A549 (cell line): Measurements from ENCODE around the gene MNX1. TPM values are rescaled to one million over a fixed set of nuclear protein-coding genes. Genes with fewer than 3 reads are reported as not detected.

Source experiments
- ATAC-seq, 2 experiments: fragments of 200-7000 bp in 1 of 2; fragments of >200 bp in 1 of 2; cut with Nextera tagmentation in 1 of 2; cut with Tn5 transposase in 1 of 2; 3 replicates each; pipeline versions ENCODE4 v1.8.0 to v1.9.1; 2018 to 2020; ENCODE audit warnings: mild to moderate bottlenecking in 1 of 2, moderate library complexity in 1 of 2
- CTCF ChIA-PET: fragments of 300-600 bp; sonication (Branson Sonifier 250); formaldehyde crosslinking; extraction: SDS; loops from one replicate; lab custom pipeline; 2021; ENCODE audit warnings: antibody characterized with exemption, inconsistent platforms; lab: Yijun Ruan, JAX
- POLR2A ChIA-PET: fragments of 350-600 bp; formaldehyde crosslinking; extraction: SDS; loops from one replicate; lab custom pipeline; 2021; ENCODE audit warnings: antibody characterized with exemption, inconsistent platforms; lab: Yijun Ruan, JAX
- DNase-seq, 2 experiments: peaks; one replicate each; pipeline versions ENCODE4 v3.0.0 to v3.0.0-alpha.2; 2011 to 2016; ENCODE audit warnings: low read depth in 1 of 2, low spot score in 1 of 2
- FAIRE-seq: peaks from 2 replicates; lab custom pipeline; 2011; peaks lifted over from hg19 to GRCh38; lab: Jason Lieb, UNC
- H3K27ac ChIP-seq, 2 experiments: fragments of >200 bp; sonication (Bioruptor Twin); formaldehyde crosslinking; 3 replicates each; pipeline ENCODE4 v1.5.1; 2016 to 2017
- H3K4me1 ChIP-seq: fragments of >200 bp; sonication (Bioruptor Twin); formaldehyde crosslinking; 3 replicates; pipeline ENCODE4 v1.6.1; 2016
- H3K4me2 ChIP-seq: fragments of >200 bp; sonication (Bioruptor Twin); formaldehyde crosslinking; 3 replicates; pipeline ENCODE4 v1.6.1; 2016
- H3K4me3 ChIP-seq: fragments of >200 bp; sonication (Bioruptor Twin); formaldehyde crosslinking; 3 replicates; pipeline ENCODE4 v1.5.1; 2016
- H3K9me3 ChIP-seq: fragments of >200 bp; sonication (Bioruptor Twin); formaldehyde crosslinking; 3 replicates; pipeline ENCODE4 v1.6.1; 2016
- ATOH8 ChIP-seq: fragments of 250-450 bp; sonication (Bioruptor Pico); IDR thresholded peaks from 2 replicates; pipeline ENCODE4 v1.5.0; 2020; ENCODE audit warnings: low read depth, mild to moderate bottlenecking, moderate library complexity
- CBX8 ChIP-seq: fragments of 200-600 bp; sonication (generic); IDR thresholded peaks from 2 replicates; pipeline ENCODE4 v1.6.1; 2016
- CEBPB ChIP-seq, 2 experiments: fragments of >200 bp in 1 of 2; sonication (Bioruptor Twin) in 1 of 2; formaldehyde crosslinking in 1 of 2; IDR thresholded peaks; 2 replicates each; pipeline ENCODE4 v1.6.1; 2012 to 2016
- CHD4 ChIP-seq: fragments of 200-600 bp; sonication (generic); IDR thresholded peaks from 2 replicates; pipeline ENCODE4 v1.6.1; 2016; ENCODE audit warnings: antibody characterized with exemption, mild to moderate bottlenecking, borderline replicate concordance
- CTCF ChIP-seq: fragments of >200 bp; sonication (Bioruptor Twin); formaldehyde crosslinking; IDR thresholded peaks from 3 replicates; pipeline ENCODE4 v1.5.1; 2016
- EHMT2 ChIP-seq: fragments of 200-600 bp; sonication (generic); IDR thresholded peaks from 2 replicates; pipeline ENCODE4 v1.6.1; 2016; ENCODE audit warnings: antibody characterized with exemption, low read depth, mild to moderate bottlenecking, moderate library complexity
- EP300 ChIP-seq, 2 experiments: fragments of >200 bp; sonication (Bioruptor Twin); formaldehyde crosslinking; IDR thresholded peaks; 2 replicates in 1 of 2; 3 replicates in 1 of 2; pipeline ENCODE4 v1.6.1; 2016 to 2017
- ESRRA ChIP-seq: fragments of 150-350 bp; IDR thresholded peaks from 2 replicates; pipeline ENCODE4 v1.6.1; 2014; ENCODE audit warnings: mild to moderate bottlenecking, low read length, borderline replicate concordance
- FOXS1 ChIP-seq: fragments of 250-450 bp; sonication (Bioruptor Pico); IDR thresholded peaks from 2 replicates; pipeline ENCODE4 v1.5.0; 2020; ENCODE audit warnings: mild to moderate bottlenecking, moderate library complexity
- HDAC2 ChIP-seq: fragments of 200-600 bp; sonication (generic); IDR thresholded peaks from 2 replicates; pipeline ENCODE4 v1.6.1; 2016
- HOXA7 ChIP-seq: fragments of 250-450 bp; sonication (Bioruptor Pico); IDR thresholded peaks from 2 replicates; pipeline ENCODE4 v1.5.0; 2020; ENCODE audit warnings: mild to moderate bottlenecking, moderate library complexity
- HOXB5 ChIP-seq: fragments of 250-450 bp; sonication (Bioruptor Pico); IDR thresholded peaks from 2 replicates; pipeline ENCODE4 v1.5.0; 2020; ENCODE audit warnings: mild to moderate bottlenecking, moderate library complexity
- JUNB ChIP-seq: fragments of >200 bp; sonication (Bioruptor Twin); formaldehyde crosslinking; IDR thresholded peaks from 2 replicates; pipeline ENCODE4 v1.6.1; 2016
- KDM5A ChIP-seq: fragments of 200-600 bp; sonication (generic); IDR thresholded peaks from 2 replicates; pipeline ENCODE4 v1.6.1; 2016; ENCODE audit warnings: antibody characterized with exemption, mild to moderate bottlenecking
- MAFK ChIP-seq: fragments of 450-650 bp; IDR thresholded peaks from 2 replicates; pipeline ENCODE4 v1.6.1; 2014; ENCODE audit not compliant: partially characterized antibody
- MAZ ChIP-seq: fragments of 150-350 bp; IDR thresholded peaks from 2 replicates; pipeline ENCODE4 v1.6.1; 2014; ENCODE audit warnings: antibody characterized with exemption, low read depth, low read length, borderline replicate concordance
- NFE2L2 ChIP-seq: fragments of 150-350 bp; conservative IDR thresholded peaks from 2 replicates; pipeline ENCODE4 v1.6.1; 2014; ENCODE audit warnings: low read length
- NR3C1 ChIP-seq: fragments of >200 bp; sonication (Bioruptor Twin); formaldehyde crosslinking; IDR thresholded peaks from 3 replicates; pipeline ENCODE4 v1.6.1; 2017
- POLR2A ChIP-seq: IDR thresholded peaks from 2 replicates; pipeline ENCODE4 v1.6.1; 2012; ENCODE audit warnings: mild to moderate bottlenecking, low read length
- POLR2AphosphoS2 ChIP-seq: conservative IDR thresholded peaks from 2 replicates; pipeline ENCODE4 v1.6.1; 2012; ENCODE audit warnings: low read length, improper control_type of control experiment, inconsistent platforms
- RARB ChIP-seq: fragments of 250-450 bp; sonication (Bioruptor Pico); IDR thresholded peaks from 2 replicates; pipeline ENCODE4 v1.8.0; 2021; ENCODE audit warnings: mild to moderate bottlenecking, moderate library complexity
- RFX5 ChIP-seq: fragments of 450-650 bp; IDR thresholded peaks from 2 replicates; pipeline ENCODE4 v1.7.1; 2014; ENCODE audit warnings: antibody characterized with exemption, mild to moderate bottlenecking, moderate library complexity
- SREBF2 ChIP-seq: fragments of 450-650 bp; IDR thresholded peaks from 2 replicates; pipeline ENCODE4 v1.6.1; 2014; ENCODE audit warnings: mild to moderate bottlenecking, moderate library complexity
- TFCP2L1 ChIP-seq: fragments of 250-450 bp; sonication (Bioruptor Pico); IDR thresholded peaks from 2 replicates; pipeline ENCODE4 v1.5.0; 2021; ENCODE audit warnings: mild to moderate bottlenecking
- TP53 ChIP-seq: fragments of 250-450 bp; sonication (Bioruptor Pico); IDR thresholded peaks from 2 replicates; pipeline ENCODE4 v1.5.0; 2021; ENCODE audit warnings: mild to moderate bottlenecking, moderate library complexity
- USF2 ChIP-seq: fragments of 450-650 bp; IDR thresholded peaks from 2 replicates; pipeline ENCODE4 v1.6.1; 2014; ENCODE audit warnings: antibody characterized with exemption
- ZC3H11A ChIP-seq: fragments of 450-650 bp; IDR thresholded peaks from 2 replicates; pipeline ENCODE4 v1.6.1; 2014; ENCODE audit warnings: antibody characterized with exemption, mild to moderate bottlenecking
- ZFP36 ChIP-seq: fragments of 450-650 bp; IDR thresholded peaks from 2 replicates; pipeline ENCODE4 v1.6.1; 2014; ENCODE audit warnings: borderline replicate concordance; ENCODE audit not compliant: partially characterized antibody
- ZSCAN20 ChIP-seq: fragments of 250-450 bp; sonication (Bioruptor Pico); IDR thresholded peaks from 2 replicates; pipeline ENCODE4 v1.8.0; 2022; ENCODE audit warnings: mild to moderate bottlenecking, moderate library complexity
- WGBS: methylation state at CpG from one replicate; pipeline ENCODE4 v1.1.6; 2017; ENCODE audit errors: missing lambda C conversion rate; 5-methylcytosine and 5-hydroxymethylcytosine counted together
- polyA plus RNA-seq, 4 experiments: library from polyadenylated mRNA; depleted of rRNA in 3 of 4; stranded (reverse); fragments of >200 nt; fragmentation: RNase III in 1 of 4; extraction: RNeasy Plus Mini Kit Qiagen cat#74134 plus additional on column Dnase treatment in 1 of 4; gene quantifications; 2 replicates in 3 of 4; 3 replicates in 1 of 4; pipeline ENCODE4 v1.2.3, GENCODE V29; 2011 to 2017

MNX1 gene
- polyA plus RNA-seq, 2 of the 4 experiments (the other 2 are of a cell fraction), result 0.70 to 4.5 TPM

GRCh38 chr7:156963472-156963871 is 47.0 kb downstream of the MNX1 start:
- no peak overlapping the region for H3K4me3 ChIP-seq
- no peak overlapping the region for H3K4me2 ChIP-seq
- CTCF ChIA-PET, result interaction anchor here (7.4 kb wide), 1 partner anchor 13 kb away, joined by 42 read pairs; the partner anchor contains the start of gene NOM1
- no peak for ATAC-seq
- POLR2A ChIA-PET, result no interaction called here
- 92% methylated on average over 12 of the region's 12 CpGs for WGBS
- no peaks in the 10 kb centered on the region for H3K4me1 ChIP-seq
- FAIRE-seq, result no peak
- TF ChIP-seq ESRRA (no peak), EHMT2 (no peak), CTCF (no peak), HOXB5 (no peak), CHD4 (no peak), RARB (CRISPR knock-in tag) (no peak), HOXA7 (no peak)
- no peaks in the 10 kb centered on the region for H3K9me3 ChIP-seq
- no peak overlapping the region for H3K27ac ChIP-seq
- no peak for DNase-seq

GRCh38 chr7:156962897-156963296 is 47.6 kb downstream of the MNX1 start:
- POLR2A ChIA-PET, result no interaction called here
- WGBS, result 97% methylated on average over 16 of the region's 16 CpGs
- Histone ChIP-seq H3K9me3 (no peaks in the 10 kb centered on the region), H3K27ac (no peak overlapping the region), H3K4me1 (no peaks in the 10 kb centered on the region), H3K4me2 (no peak overlapping the region), H3K4me3 (no peak overlapping the region)
- CTCF ChIA-PET, result interaction anchor here (7.4 kb wide), 1 partner anchor 12 kb away, joined by 42 read pairs; the partner anchor contains the start of gene NOM1
- TF ChIP-seq RFX5, result no peak
- TF ChIP-seq TP53 (CRISPR knock-in tag), result no peak
- no peak for TF ChIP-seq RARB (CRISPR knock-in tag)
- TF ChIP-seq ZSCAN20, result no peak
- no peak for TF ChIP-seq NR3C1
- TF ChIP-seq CTCF, result no peak
- TF ChIP-seq ZFP36, result no peak
- TF ChIP-seq CEBPB (IDR thresholded peaks at IDR 0.05), result no peak
- TF ChIP-seq EHMT2, result no peak
- no peak for TF ChIP-seq MAZ
- no peak for TF ChIP-seq SREBF2
- TF ChIP-seq POLR2AphosphoS2, result no peak
- no peak for TF ChIP-seq JUNB
- no peak for TF ChIP-seq ESRRA
- no peak for TF ChIP-seq TFCP2L1 (CRISPR knock-in tag)
- no peak for TF ChIP-seq HDAC2
- TF ChIP-seq MAFK, result no peak
- DNase-seq (no peak), ATAC-seq (no peak), FAIRE-seq (no peak)

GRCh38 chr7:156962145-156962544 is 48.3 kb downstream of the MNX1 start:
- Histone ChIP-seq H3K4me3 (no peak overlapping the region), H3K4me1 (no peaks in the 10 kb centered on the region), H3K4me2 (no peak overlapping the region), H3K27ac (no peak overlapping the region), H3K9me3 (no peaks in the 10 kb centered on the region)
- no peak for DNase-seq
- no peak for ATAC-seq
- CTCF ChIA-PET, result interaction anchor here (1.0 to 7.4 kb wide), 2 partner anchors 10 to 12 kb away, joined by 3 to 42 read pairs; partner anchors contain the start of gene NOM1
- POLR2A ChIA-PET, result no interaction called here
- FAIRE-seq, result no peak
- WGBS, result 96% methylated on average over 18 of the region's 18 CpGs
- no peak for TF ChIP-seq JUNB
- no peak for TF ChIP-seq FOXS1 (CRISPR knock-in tag)
- no peak for TF ChIP-seq POLR2A
- no peak for TF ChIP-seq RFX5
- TF ChIP-seq HOXA7, result no peak
- no peak for TF ChIP-seq ZC3H11A
- TF ChIP-seq NFE2L2, result no peak
- TF ChIP-seq SREBF2, result no peak
- no peak for TF ChIP-seq USF2
- TF ChIP-seq CBX8, result no peak
- TF ChIP-seq CTCF, result no peak
- TF ChIP-seq EP300 (IDR thresholded peaks at IDR 0.05), result no peak
- TF ChIP-seq ATOH8 (CRISPR knock-in tag), result no peak
- no peak for TF ChIP-seq KDM5A
- TF ChIP-seq RARB (CRISPR knock-in tag), result no peak
